HG02759 (cell line): Measurements from ENCODE around the gene COL5A1.

Experiments
- ATAC-seq: cut with Tn5 transposase; IDR thresholded peaks from one replicate; pipeline ENCODE4 v1.9.1; 2021; ENCODE audit warnings: mild to moderate bottlenecking, moderate library complexity; ENCODE audit not compliant: unreplicated experiment

Gene COL5A1

GRCh38 chr9:134625361-134626068 is 16.1 kb upstream of the COL5A1 start:
- ATAC-seq = no peak

GRCh38 chr9:134626069-134626423 is 15.6 kb upstream of the COL5A1 start:
- ATAC-seq = no peak

- no peak for ATAC-seq
Measured at GRCh38 chr9:134626571-134627416, 14.8 kb upstream of the COL5A1 start.

GRCh38 chr9:134627417-134628353 is 13.9 kb upstream of the COL5A1 start:
- no peak for ATAC-seq

GRCh38 chr9:134628354-134628736 is 13.3 kb upstream of the COL5A1 start:
- ATAC-seq = no peak

GRCh38 chr9:134629061-134629585 is 12.5 kb upstream of the COL5A1 start:
- no peak for ATAC-seq

GRCh38 chr9:134629586-134630392 is 11.8 kb upstream of the COL5A1 start:
- no peak for ATAC-seq

GRCh38 chr9:134630393-134630790 is 11.2 kb upstream of the COL5A1 start:
- no peak for ATAC-seq

GRCh38 chr9:134630861-134631260 is 10.7 kb upstream of the COL5A1 start:
- no peak for ATAC-seq

GRCh38 chr9:134631881-134632280 is 9.7 kb upstream of the COL5A1 start:
- no peak for ATAC-seq

- no peak for ATAC-seq
Measured at GRCh38 chr9:134632329-134632728, 9.3 kb upstream of the COL5A1 start.

- ATAC-seq = no peak
Measured at GRCh38 chr9:134633362-134634142, 8.1 kb upstream of the COL5A1 start.

GRCh38 chr9:134634176-134634575 is 7.4 kb upstream of the COL5A1 start:
- no peak for ATAC-seq

- no peak for ATAC-seq
Measured at GRCh38 chr9:134634667-134635230, 6.9 kb upstream of the COL5A1 start.

- no peak for ATAC-seq
Measured at GRCh38 chr9:134635351-134636148, 6.1 kb upstream of the COL5A1 start.

GRCh38 chr9:134636149-134636507 is 5.5 kb upstream of the COL5A1 start:
- no peak for ATAC-seq

GRCh38 chr9:134637241-134637640 is 4.4 kb upstream of the COL5A1 start:
- no peak for ATAC-seq
